Nephron (organoid): ENCODE data around the gene ANKRD34B.
"Not testable (repeated sequence)": the region's sequence is repeated elsewhere in the genome, so short reads cannot be mapped to it uniquely, and the experiment has no call there.

Experiments used
- H3K27ac Mint-ChIP-seq, 3 experiments: 2 replicates each; pipeline ENCODE4 v1.8.0; 2020; ENCODE audit warnings: mixed read lengths in 3 of 3, mild to moderate bottlenecking in 2 of 3, moderate library complexity in 1 of 3
- H3K27me3 Mint-ChIP-seq: 2 replicates; pipeline ENCODE4 v1.8.0; 2021; ENCODE audit warnings: low read depth, mild to moderate bottlenecking, moderate library complexity, mixed read lengths
- H3K36me3 Mint-ChIP-seq: 2 replicates; pipeline ENCODE4 v1.8.0; 2020; ENCODE audit warnings: low read depth, mixed read lengths
- H3K4me1 Mint-ChIP-seq: 2 replicates; pipeline ENCODE4 v1.8.0; 2020; ENCODE audit warnings: mixed read lengths
- H3K4me3 Mint-ChIP-seq, 3 experiments: 2 replicates each; pipeline ENCODE4 v1.8.0; 2020; ENCODE audit warnings: mild to moderate bottlenecking in 3 of 3, mixed read lengths in 3 of 3, moderate library complexity in 2 of 3
- H3K9me3 Mint-ChIP-seq: 2 replicates; pipeline ENCODE4 v1.8.0; 2020; ENCODE audit warnings: mixed read lengths
- TF ChIP-seq, protein P1 (sequence below), 3 experiments: fragments of 200-600 bp; sonication (generic); IDR thresholded peaks; one replicate each; pipeline ENCODE4 v1.5.0; 2021; ENCODE audit warnings: antibody characterized with exemption in 3 of 3; ENCODE audit not compliant: unreplicated experiment in 3 of 3

ANKRD34B gene

DNA sequence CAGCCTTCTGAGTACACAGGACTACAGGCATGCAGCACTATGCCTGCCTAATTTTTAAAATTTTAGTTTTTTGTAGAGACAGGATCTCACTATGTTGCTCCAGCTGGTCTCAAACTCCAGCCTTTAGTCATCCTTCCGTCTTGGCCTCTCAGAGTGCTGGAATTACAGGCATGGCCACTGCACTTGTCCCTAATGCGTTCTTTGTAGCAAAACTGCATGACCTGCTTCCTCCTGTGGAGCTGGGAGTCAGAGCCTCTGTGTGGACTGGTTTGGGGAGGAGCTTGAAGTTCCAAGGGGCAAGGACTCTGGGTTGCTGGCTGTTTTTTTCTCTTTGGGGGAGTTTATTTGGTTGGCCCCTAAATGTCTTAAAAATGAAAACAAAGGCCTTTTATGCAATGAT lies 22.7 kb upstream of the ANKRD34B start:
- TF ChIP-seq, protein P1, sequence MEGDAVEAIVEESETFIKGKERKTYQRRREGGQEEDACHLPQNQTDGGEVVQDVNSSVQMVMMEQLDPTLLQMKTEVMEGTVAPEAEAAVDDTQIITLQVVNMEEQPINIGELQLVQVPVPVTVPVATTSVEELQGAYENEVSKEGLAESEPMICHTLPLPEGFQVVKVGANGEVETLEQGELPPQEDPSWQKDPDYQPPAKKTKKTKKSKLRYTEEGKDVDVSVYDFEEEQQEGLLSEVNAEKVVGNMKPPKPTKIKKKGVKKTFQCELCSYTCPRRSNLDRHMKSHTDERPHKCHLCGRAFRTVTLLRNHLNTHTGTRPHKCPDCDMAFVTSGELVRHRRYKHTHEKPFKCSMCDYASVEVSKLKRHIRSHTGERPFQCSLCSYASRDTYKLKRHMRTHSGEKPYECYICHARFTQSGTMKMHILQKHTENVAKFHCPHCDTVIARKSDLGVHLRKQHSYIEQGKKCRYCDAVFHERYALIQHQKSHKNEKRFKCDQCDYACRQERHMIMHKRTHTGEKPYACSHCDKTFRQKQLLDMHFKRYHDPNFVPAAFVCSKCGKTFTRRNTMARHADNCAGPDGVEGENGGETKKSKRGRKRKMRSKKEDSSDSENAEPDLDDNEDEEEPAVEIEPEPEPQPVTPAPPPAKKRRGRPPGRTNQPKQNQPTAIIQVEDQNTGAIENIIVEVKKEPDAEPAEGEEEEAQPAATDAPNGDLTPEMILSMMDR (IDR thresholded peaks at IDR 0.05; ENCODE audit: unreplicated experiment in 3 of 3), result no peak
- peak overlapping the region in 1 of 3 experiments; percentile 35 for H3K27ac Mint-ChIP-seq

DNA sequence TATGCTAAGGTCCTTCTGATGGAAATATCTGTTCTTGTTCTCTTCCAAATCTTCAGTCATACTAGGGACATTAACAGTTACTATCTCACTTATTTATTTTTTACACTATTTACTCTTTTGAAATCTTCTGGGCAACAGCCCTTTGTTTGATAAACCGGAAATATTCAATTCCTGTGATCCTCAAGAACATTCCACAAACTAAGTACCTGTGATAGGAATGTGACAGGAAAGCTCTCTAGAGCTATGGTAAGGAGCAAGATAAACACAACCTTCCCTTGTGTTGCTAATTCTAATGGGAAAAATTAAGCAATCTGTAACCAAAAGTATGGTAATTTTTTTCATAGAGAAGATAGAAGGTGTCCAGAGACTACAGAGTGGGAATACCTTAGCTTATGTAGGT lies 22.0 kb upstream of the ANKRD34B start:
- Mint-ChIP-seq H3K27ac (peak overlapping the region in 1 of 3 experiments; percentile 35), H3K4me3 (no peak overlapping the region), H3K4me1 (no peaks in the 10 kb centered on the region)

More for the DNA sequence above, 22.7 kb upstream of the ANKRD34B start:
- H3K4me3 Mint-ChIP-seq, result no peak overlapping the region
- no peaks in the 10 kb centered on the region for H3K36me3 Mint-ChIP-seq
- peaks cover 7% of the 10 kb centered on the region for H3K27me3 Mint-ChIP-seq
- no peaks in the 10 kb centered on the region for H3K9me3 Mint-ChIP-seq
- no peaks in the 10 kb centered on the region for H3K4me1 Mint-ChIP-seq

DNA sequence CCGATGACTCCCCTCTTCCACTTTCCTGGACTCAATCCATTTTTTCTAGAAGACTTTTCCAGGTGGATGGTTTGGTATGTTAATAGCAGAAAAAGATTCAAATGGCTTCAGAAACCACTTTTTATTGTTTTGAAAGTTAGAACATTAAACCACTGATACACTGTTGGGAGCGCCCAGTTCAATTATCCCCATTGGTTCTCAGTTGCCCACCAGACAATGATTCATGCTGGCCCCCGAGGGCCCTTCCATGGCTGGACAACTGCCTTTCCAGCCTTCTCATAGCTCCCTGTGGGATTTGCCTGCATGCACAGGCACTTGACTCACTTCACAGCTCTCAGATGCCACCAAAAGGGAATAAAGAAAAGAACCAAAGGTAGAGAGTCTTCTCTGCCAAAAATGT lies 21.3 kb upstream of the ANKRD34B start:
- Mint-ChIP-seq H3K36me3 (no peaks in the 10 kb centered on the region), H3K27me3 (peaks cover 4% of the 10 kb centered on the region), H3K4me3 (no peak overlapping the region), H3K9me3 (no peaks in the 10 kb centered on the region), H3K4me1 (no peaks in the 10 kb centered on the region), H3K27ac (peak overlapping the region; percentile 35 to 94 (median 56))
- TF ChIP-seq, protein P1 (IDR thresholded peaks at IDR 0.05; ENCODE audit: unreplicated experiment in 3 of 3), result no peak

More for the DNA sequence above, 22.0 kb upstream of the ANKRD34B start:
- Mint-ChIP-seq H3K36me3 (no peaks in the 10 kb centered on the region), H3K9me3 (no peaks in the 10 kb centered on the region), H3K27me3 (peaks cover 7% of the 10 kb centered on the region)
- TF ChIP-seq, protein P1 (IDR thresholded peaks at IDR 0.05; ENCODE audit: unreplicated experiment in 3 of 3), result no peak

DNA sequence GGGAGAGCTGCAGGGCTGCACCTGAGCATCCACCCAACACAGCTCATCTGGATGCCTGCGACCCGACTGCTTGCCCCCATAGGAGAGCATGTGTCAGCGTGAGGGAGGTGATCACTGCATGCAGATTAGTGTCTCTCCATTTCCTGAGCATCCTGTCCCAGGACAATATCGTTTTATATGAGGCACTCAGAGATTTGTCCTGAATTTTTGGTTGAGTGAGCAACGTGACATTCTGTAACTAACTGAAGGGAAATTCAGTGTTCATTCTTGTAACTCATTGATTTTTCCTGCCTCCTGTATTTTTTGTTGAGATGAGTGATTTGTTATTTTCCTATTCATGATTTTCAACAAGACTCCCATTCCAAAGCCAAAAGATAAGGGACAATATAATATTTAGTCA lies 20.7 kb upstream of the ANKRD34B start:
- Mint-ChIP-seq H3K4me3 (no peak overlapping the region), H3K27ac (peak overlapping the region; percentile 35 to 94 (median 67)), H3K9me3 (no peaks in the 10 kb centered on the region), H3K36me3 (no peaks in the 10 kb centered on the region), H3K27me3 (peaks cover 3% of the 10 kb centered on the region), H3K4me1 (no peaks in the 10 kb centered on the region)
- TF ChIP-seq, protein P1 (IDR thresholded peaks at IDR 0.05; ENCODE audit: unreplicated experiment in 3 of 3), result no peak

DNA sequence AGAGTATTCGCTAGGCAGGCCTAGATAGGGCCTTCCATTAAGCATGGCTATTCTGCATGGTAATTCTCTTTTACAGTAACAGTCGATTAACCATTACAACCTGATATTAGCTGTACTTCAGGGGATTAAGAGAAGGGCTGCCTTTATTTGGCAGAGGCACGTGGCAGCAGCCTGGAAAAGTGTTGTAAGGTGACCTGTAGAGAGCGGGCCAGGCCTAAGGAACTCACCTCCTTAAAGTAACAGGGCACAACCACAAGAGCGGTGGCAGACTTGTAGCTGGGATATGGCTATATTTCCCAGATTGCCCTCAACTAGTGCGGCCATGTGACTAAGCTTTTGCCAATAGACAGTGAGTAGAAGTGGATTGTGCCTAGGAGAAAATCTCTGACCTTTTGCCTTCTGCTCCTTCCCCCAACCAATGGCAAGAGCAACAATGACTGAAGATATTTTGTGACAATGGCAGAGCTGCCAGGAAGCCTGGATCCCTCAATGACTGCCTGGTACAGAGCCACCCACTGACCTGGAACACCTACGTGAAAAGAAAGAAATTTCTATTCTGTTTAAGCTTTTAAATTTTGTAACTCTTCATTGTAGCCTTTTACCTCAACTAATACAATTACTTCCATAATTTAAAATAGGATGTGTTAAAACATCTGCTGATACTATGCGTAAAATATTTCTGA lies 18.9 kb upstream of the ANKRD34B start:
- TF ChIP-seq, protein P1 (IDR thresholded peaks at IDR 0.05; ENCODE audit: unreplicated experiment in 3 of 3), result no peak
- Mint-ChIP-seq H3K27ac (peak overlapping the region in 1 of 3 experiments; percentile 68), H3K4me3 (no peak overlapping the region), H3K27me3 (peaks cover 3% of the 10 kb centered on the region), H3K9me3 (no peaks in the 10 kb centered on the region), H3K36me3 (no peaks in the 10 kb centered on the region), H3K4me1 (no peaks in the 10 kb centered on the region)

DNA sequence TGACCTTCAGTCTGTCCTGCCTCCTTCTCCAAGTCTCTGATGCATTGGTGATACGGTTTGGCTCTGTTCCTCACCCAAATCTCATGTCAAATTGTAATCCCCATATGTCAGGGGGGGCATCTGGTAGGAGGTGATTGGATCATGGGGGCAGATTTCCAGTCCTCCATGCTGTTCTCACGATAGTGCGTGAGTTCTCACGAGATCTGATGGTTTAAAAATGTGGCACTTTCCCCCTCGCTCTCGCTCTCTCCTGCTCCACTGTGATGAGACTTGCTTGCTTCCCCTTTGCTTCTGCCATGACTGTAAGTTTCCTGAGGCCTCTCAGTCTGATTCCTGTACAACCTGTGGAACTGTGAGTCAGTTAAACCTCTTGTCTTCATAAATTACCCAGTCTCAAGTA lies 14.7 kb upstream of the ANKRD34B start:
- Mint-ChIP-seq H3K27ac (no peak overlapping the region), H3K4me1 (no peaks in the 10 kb centered on the region), H3K4me3 (no peak overlapping the region), H3K36me3 (no peaks in the 10 kb centered on the region), H3K9me3 (peaks cover 3% of the 10 kb centered on the region), H3K27me3 (peaks cover 6% of the 10 kb centered on the region)
- TF ChIP-seq, protein P1 (IDR thresholded peaks at IDR 0.05; ENCODE audit: unreplicated experiment in 3 of 3), result no peak

DNA sequence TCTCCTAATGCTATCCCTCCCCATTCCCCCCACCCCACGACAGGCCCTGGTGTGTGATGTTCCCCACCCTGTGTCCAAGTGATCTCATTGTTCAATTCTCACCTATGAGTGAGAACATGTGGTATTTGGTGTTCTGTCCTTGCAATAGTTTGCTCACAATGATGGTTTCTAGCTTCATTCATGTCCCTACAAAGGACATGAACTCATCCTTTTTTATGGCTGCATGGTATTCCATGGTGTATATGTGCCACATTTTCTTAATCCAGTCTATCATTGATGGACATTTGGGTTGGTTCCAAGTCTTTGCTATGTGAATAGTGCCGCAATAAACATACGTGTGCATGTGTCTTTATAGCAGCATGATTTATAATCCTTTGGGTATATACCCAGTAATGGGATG lies 10.2 kb upstream of the ANKRD34B start:
- not testable (repeated sequence) for H3K4me1 Mint-ChIP-seq, H3K27ac Mint-ChIP-seq, H3K36me3 Mint-ChIP-seq, H3K4me3 Mint-ChIP-seq, H3K9me3 Mint-ChIP-seq
- peaks cover 31% of the 10 kb centered on the region for H3K27me3 Mint-ChIP-seq
